Colonic mucosa (tissue), 4 donors: ENCODE measurements around the gene TAS1R2. TPM values are rescaled to one million over a fixed set of nuclear protein-coding genes. Genes with fewer than 3 reads are reported as not detected.

ENCODE experiments used
- DNase-seq: peaks from one replicate; pipeline ENCODE4 v3.0.0-alpha.2; 2020
- H3K27ac ChIP-seq: fragments of 200-600 bp; one replicate; pipeline ENCODE4 v1.8.0; 2021
- H3K27me3 ChIP-seq: fragments of 200-600 bp; one replicate; pipeline ENCODE4 v1.8.0; 2021
- H3K36me3 ChIP-seq: fragments of 200-600 bp; one replicate; pipeline ENCODE4 v1.8.0; 2021
- H3K4me1 ChIP-seq: fragments of 200-600 bp; one replicate; pipeline ENCODE4 v1.8.0; 2021; ENCODE audit warnings: mild to moderate bottlenecking
- H3K4me3 ChIP-seq: fragments of 200-600 bp; one replicate; pipeline ENCODE4 v1.8.0; 2021
- H3K9ac ChIP-seq, 2 donors: one replicate each; pipeline ENCODE4 v1.7.0; 2013; ENCODE audit warnings: control low read depth in 2 of 2, low read depth in 2 of 2, low read length in 2 of 2
- H3K9me3 ChIP-seq: fragments of 200-600 bp; one replicate; pipeline ENCODE4 v1.8.0; 2021
- intact Hi-C: fragments of 100-400 bp; cut with DNase I; formaldehyde crosslinking; loops from one replicate; pipeline ENCODE4 v1.14.1; 2022
- total RNA-seq, 2 donors: library from RNA; stranded (reverse); fragmentation: NEBNext Ultra II Directional in 1 of 2; extraction: Animal tissue kit (Norgen Biotek cat#: 25700) in 1 of 2; gene quantifications; one replicate each; pipeline ENCODE4 v1.2.1, GENCODE V29; 2021
- TF ChIP-seq, protein P1 (sequence below): fragments of 200-600 bp; IDR thresholded peaks from one replicate; pipeline ENCODE4 v1.8.0; 2022; ENCODE audit warnings: antibody characterized with exemption, mild to moderate bottlenecking
- donor health status: healthy.
- donor health status: DM: no; HTN: no; CAD: no.
- donor health status: DM: no; HTN: no; CAD: no.

The TAS1R2 gene
- total RNA-seq, result not detected

DNA sequence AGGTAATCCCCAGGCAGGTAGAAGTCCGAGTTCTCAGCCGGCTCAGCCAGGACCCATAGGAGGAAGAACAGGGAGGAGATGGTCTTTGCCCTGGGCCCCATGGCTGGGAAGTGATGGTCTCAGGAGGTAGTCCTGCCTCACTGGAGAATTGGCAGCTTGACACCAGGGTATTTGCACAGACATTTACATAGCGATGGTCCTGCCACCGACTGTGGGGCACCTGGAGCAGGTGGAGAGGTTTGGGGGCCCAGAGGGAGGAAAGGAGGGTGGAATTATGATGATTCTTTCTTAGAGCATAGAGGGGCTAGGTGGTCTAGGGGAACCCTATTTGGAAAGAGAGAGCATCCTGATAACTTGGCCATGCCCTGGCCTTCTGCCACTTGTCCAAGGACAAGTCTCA, at the start of gene TAS1R2:
Gene TAS1R2 (minus strand): TSS at position 101 of the 400 bp plus-strand sequence. CDS start 0 bp downstream, at position 101.
- H3K27me3 ChIP-seq, result no peaks in the 10 kb centered on the region
- TF ChIP-seq, protein P1, sequence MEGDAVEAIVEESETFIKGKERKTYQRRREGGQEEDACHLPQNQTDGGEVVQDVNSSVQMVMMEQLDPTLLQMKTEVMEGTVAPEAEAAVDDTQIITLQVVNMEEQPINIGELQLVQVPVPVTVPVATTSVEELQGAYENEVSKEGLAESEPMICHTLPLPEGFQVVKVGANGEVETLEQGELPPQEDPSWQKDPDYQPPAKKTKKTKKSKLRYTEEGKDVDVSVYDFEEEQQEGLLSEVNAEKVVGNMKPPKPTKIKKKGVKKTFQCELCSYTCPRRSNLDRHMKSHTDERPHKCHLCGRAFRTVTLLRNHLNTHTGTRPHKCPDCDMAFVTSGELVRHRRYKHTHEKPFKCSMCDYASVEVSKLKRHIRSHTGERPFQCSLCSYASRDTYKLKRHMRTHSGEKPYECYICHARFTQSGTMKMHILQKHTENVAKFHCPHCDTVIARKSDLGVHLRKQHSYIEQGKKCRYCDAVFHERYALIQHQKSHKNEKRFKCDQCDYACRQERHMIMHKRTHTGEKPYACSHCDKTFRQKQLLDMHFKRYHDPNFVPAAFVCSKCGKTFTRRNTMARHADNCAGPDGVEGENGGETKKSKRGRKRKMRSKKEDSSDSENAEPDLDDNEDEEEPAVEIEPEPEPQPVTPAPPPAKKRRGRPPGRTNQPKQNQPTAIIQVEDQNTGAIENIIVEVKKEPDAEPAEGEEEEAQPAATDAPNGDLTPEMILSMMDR, result no peak

DNA sequence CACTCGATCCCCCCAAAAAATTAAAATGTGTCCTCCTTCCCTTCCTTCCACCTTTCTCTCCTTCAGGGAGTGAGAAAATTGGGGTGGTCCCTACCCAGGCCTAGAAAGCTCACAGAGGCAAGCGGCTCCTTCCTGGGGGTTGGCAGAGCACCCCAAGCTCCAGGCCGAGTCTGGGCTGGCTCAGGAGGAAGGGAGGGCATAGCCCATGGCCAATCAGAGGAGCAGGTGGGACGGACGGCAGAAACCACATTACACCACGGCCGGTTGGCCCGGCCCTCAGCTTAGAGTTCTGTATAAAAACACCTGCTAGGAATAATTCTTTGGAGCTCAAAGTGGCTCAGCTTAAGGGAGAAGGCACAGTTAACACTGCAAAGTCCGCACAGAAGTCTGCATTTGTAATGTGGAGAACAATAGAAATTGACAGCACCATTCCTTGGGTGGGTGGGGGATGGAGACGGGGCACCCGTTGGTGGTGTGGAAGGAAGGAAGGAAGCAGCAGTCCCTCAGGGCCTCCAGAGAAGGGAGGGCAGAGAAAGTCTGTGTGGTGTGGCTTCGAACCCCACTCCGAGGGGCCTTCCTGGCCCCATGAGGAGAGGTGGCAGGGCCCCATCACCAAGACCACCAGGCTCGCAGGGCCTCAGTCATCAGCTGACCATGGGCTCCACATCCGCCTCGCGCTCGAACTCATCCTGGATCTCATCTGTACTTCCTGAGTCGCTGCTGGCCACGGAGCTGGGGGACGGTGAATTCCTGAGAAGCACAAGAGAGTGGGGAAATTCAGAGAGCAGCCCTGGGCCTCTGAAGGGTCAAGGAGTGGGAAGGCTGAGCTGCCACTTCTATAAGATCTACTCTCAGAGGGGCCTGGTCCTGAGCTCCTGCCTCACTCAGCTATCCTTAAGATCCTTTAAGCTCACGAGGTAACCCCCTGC, 48.7 kb upstream of the TAS1R2 start:
- TF ChIP-seq, protein P1, result no peak
- no peak overlapping the region for H3K27ac ChIP-seq
- no peak overlapping the region for H3K4me3 ChIP-seq
- H3K9me3 ChIP-seq, result no peaks in the 10 kb centered on the region
- no peak for DNase-seq
- no peaks in the 10 kb centered on the region for H3K36me3 ChIP-seq
- no peaks in the 10 kb centered on the region for H3K27me3 ChIP-seq
- H3K9ac ChIP-seq, result no peak overlapping the region
- H3K4me1 ChIP-seq, result peaks cover 5% of the 10 kb centered on the region
- intact Hi-C loops, result loop anchor here (5.0 to 10.0 kb wide), 2 partner anchors 189 to 327 kb away; no protein-coding TSS in a partner anchor

More for the DNA sequence above, at the start of gene TAS1R2:
- no peak within 1 kb of the TSS for H3K9ac ChIP-seq
- no peaks in the 10 kb centered on the region for H3K9me3 ChIP-seq
- no peak for DNase-seq
- no peaks in the 10 kb centered on the region for H3K36me3 ChIP-seq
- no peaks in the 10 kb centered on the region for H3K4me1 ChIP-seq
- H3K4me3 ChIP-seq, result no peak within 1 kb of the TSS
- intact Hi-C loops, result no loop called here
- H3K27ac ChIP-seq, result no peak within 1 kb of the TSS

DNA sequence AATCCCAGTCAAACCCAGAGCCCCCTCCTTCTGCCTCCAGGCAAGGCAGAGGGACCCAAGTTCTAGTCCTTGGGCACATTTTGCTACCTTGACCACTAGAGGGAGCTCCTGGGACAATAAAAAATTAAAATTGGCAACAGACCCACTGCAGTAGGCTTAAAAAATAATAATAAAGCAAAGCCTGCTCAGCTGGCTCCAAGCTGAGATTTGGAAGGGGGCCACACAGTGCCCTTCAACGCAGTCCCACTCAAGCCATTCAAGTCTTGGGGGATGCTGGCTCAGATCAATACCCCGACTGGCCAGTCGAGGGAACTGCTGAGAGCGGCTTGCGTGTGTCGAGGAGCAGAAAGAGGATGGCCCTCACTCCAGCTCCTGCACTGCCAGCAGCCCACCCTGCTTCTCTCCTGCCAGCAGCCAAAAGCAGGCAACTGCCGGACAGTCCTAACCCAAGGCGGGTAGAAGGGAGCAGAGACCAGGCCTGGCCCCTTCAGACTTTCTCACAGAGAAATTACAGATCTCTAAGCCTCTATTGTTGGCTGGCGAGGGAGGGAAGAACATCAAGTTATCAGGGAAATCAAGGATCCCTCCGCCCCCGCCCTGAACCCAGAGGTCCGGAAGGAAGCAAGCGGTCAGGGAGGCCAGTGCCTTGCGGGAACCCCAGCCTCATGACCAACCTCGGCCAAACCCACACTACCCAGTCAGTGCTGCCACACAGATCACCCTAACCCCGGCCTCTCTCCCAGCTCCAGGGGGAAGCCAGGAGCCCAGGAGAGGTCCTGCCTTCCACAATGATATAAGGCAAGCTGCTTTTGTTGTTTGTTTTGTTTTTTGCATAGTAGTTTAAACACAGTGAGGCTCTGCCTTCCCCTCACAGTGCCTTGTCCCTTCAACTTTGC, 47.8 kb upstream of the TAS1R2 start:
- Histone ChIP-seq H3K9me3 (no peaks in the 10 kb centered on the region), H3K27ac (peak overlapping the region; percentile 8), H3K36me3 (no peaks in the 10 kb centered on the region), H3K4me1 (peaks cover 7% of the 10 kb centered on the region), H3K4me3 (no peak overlapping the region), H3K27me3 (no peaks in the 10 kb centered on the region), H3K9ac (no peak overlapping the region)
- intact Hi-C loops, result loop anchor here (5.0 to 10.0 kb wide), 2 partner anchors 190 to 328 kb away; no protein-coding TSS in a partner anchor
- TF ChIP-seq, protein P1, result peak; percentile 83
- DNase-seq, result peak; percentile 67

DNA sequence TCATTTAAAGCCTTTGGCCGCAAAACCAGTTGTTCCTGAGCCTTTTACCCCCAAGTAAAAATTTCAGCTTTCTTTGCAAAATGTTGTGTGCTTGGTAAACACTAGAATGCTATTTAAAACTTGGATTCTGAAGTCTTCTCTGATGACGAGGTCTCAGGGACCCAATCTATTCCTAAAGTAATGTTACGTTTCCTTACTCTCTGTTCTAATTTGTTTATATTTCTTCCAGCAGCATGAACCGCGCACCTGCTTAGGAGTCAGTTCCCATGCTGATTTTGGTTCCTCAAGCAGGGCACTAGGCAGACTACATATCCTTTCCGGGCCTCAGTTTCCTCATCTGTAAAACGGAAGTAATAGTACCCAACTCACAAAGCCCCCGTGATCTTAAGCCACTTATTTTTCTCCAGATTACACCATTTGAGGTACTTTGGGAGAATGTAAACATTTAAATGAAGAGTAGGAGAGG, 43.9 kb upstream of the TAS1R2 start:
- intact Hi-C loops, result loop anchor here (10.0 kb wide), 1 partner anchor 331 kb away; no protein-coding TSS in a partner anchor
- no peak for DNase-seq
- H3K27ac ChIP-seq, result peak overlapping the region; percentile 68
- H3K9me3 ChIP-seq, result no peaks in the 10 kb centered on the region
- peak overlapping the region; percentile 67 to 75 for H3K9ac ChIP-seq
- TF ChIP-seq, protein P1, result no peak
- H3K27me3 ChIP-seq, result no peaks in the 10 kb centered on the region
- no peaks in the 10 kb centered on the region for H3K36me3 ChIP-seq
- peak overlapping the region; percentile 87 for H3K4me3 ChIP-seq
- H3K4me1 ChIP-seq, result peaks cover 7% of the 10 kb centered on the region
